Endothelial cell of umbilical vein (primary cell): ENCODE measurements around the gene PTPN2. TPM values are rescaled to one million over a fixed set of nuclear protein-coding genes. Genes with fewer than 3 reads are reported as not detected.

Experiments
- polyA plus RNA-seq, 4 experiments: library from polyadenylated mRNA; depleted of rRNA in 3 of 4; stranded (reverse) in 3 of 4; unstranded in 1 of 4; fragments of >200 nt; gene quantifications; 2 replicates each; pipeline versions ENCODE4 v1.2.1 to v1.2.3, GENCODE V29; 2011 to 2012; ENCODE audit warnings: missing spikeins in 1 of 4
- small RNA-seq: library from RNA; depleted of rRNA; stranded (forward); fragments of <200 nt; gene quantifications from one replicate; pipeline ENCODE3, GENCODE V24; 2012; ENCODE audit warnings: low replicate concordance, low read depth; ENCODE audit not compliant: insufficient read depth, insufficient read length
- total RNA-seq: library from RNA; stranded (reverse); gene quantifications from 2 replicates; pipeline ENCODE4 v1.2.3, GENCODE V29; 2021

PTPN2 gene
- total and polyA plus RNA-seq, 2 donors (not counting 3 experiments of a cell fraction or from before 2014, with no cell fraction given), result 8.2 to 20.9 TPM

Small RNA genes within 50 kb of the gene (small RNA-seq; reads per million reads assigned to genes)
- not detected for gene RF00019

Other genes with a start within 250 kb of the PTPN2 start
- gene SPIRE1, start 226.1 kb downstream of the PTPN2 start, total RNA-seq, result 44.0 and 44.8 TPM in 2 replicates
- 10.2 and 13.1 TPM in 2 replicates for gene SPIRE1, start 226.1 kb downstream of the PTPN2 start, polyA plus RNA-seq
- gene CEP76, start 181.5 kb downstream of the PTPN2 start, total RNA-seq, result 8.6 and 8.8 TPM in 2 replicates
- 4.7 and 5.8 TPM in 2 replicates for gene CEP76, start 181.5 kb downstream of the PTPN2 start, polyA plus RNA-seq
- gene PSMG2, start 181.2 kb downstream of the PTPN2 start, total RNA-seq, result 71.0 and 72.3 TPM in 2 replicates
- 36.1 and 42.0 TPM in 2 replicates for gene PSMG2, start 181.2 kb downstream of the PTPN2 start, polyA plus RNA-seq
- gene SEH1L, start 63.8 kb upstream of the PTPN2 start, total RNA-seq, result 42.8 and 45.9 TPM in 2 replicates
- gene SEH1L, start 63.8 kb upstream of the PTPN2 start, polyA plus RNA-seq, result 17.5 and 19.8 TPM in 2 replicates
- gene CEP192, start 107.1 kb upstream of the PTPN2 start, total RNA-seq, result 22.7 and 22.9 TPM in 2 replicates
- gene CEP192, start 107.1 kb upstream of the PTPN2 start, polyA plus RNA-seq, result 10.3 and 14.5 TPM in 2 replicates